NT2/D1 (cell line): ENCODE measurements around the gene RAPGEF4.

Experiments used
- DNase-seq: peaks from one replicate; pipeline ENCODE4 v3.0.0-alpha.2; 2011; ENCODE audit warnings: low read depth, low spot score
- H3K27me3 ChIP-seq: 2 replicates; pipeline ENCODE4 v1.6.0; 2011; ENCODE audit warnings: mild to moderate bottlenecking; ENCODE audit not compliant: insufficient read length, insufficient read depth
- H3K36me3 ChIP-seq: 2 replicates; pipeline ENCODE4 v1.6.1; 2011; ENCODE audit warnings: mild to moderate bottlenecking, low read length, mixed read lengths; ENCODE audit not compliant: insufficient read depth, insufficient read length
- H3K4me1 ChIP-seq: 2 replicates; pipeline ENCODE4 v1.5.1; 2011; ENCODE audit not compliant: insufficient read depth, insufficient read length
- H3K4me3 ChIP-seq: 2 replicates; pipeline ENCODE4 v1.5.1; 2011; ENCODE audit warnings: low read depth; ENCODE audit not compliant: insufficient read length
- H3K9ac ChIP-seq: 2 replicates; pipeline ENCODE4 v1.6.0; 2011; ENCODE audit warnings: low read depth; ENCODE audit not compliant: insufficient read length
- H3K9me3 ChIP-seq: 2 replicates; pipeline ENCODE4 v1.5.1; 2011; ENCODE audit warnings: mild to moderate bottlenecking, low read length; ENCODE audit not compliant: insufficient read depth
- SUZ12 ChIP-seq: IDR thresholded peaks from 2 replicates; pipeline ENCODE4 v1.6.1; 2011; ENCODE audit not compliant: insufficient read length, insufficient read depth; ENCODE audit errors: extremely low read depth
- YY1 ChIP-seq: IDR thresholded peaks from 2 replicates; pipeline ENCODE4 v1.6.1; 2011; ENCODE audit not compliant: insufficient read length, insufficient read depth
- ZNF274 ChIP-seq: IDR thresholded peaks from 2 replicates; pipeline ENCODE4 v1.6.1; 2011; ENCODE audit warnings: mild to moderate bottlenecking, low read depth, low read length

RAPGEF4 gene

DNA sequence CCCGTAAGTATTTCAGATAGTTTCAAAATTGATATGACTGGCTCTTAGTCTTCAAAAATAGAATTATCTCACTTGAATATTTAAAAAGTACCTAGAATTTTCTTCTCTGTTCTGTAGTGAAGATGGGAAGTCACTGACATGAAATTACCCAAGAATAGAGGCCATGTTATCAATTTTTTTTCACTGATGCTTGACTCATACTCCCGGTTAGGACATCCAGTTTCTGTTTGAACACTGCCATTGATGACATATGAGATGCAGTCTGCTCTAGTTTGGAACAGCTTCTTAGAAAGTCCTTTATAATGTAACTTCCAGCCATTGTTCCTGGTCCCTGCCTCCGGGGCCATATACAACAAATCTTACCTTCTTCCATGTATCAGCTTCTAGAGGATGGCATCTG, 366.0 kb downstream of the RAPGEF4 start:
- no peak for DNase-seq
- no peak overlapping the region for H3K9ac ChIP-seq
- TF ChIP-seq ZNF274 (no peak), SUZ12 (no peak), YY1 (no peak)
- peaks cover 8% of the 10 kb centered on the region for H3K36me3 ChIP-seq
- H3K4me3 ChIP-seq: no peak overlapping the region
- H3K27me3 ChIP-seq: no peaks in the 10 kb centered on the region
- H3K9me3 ChIP-seq: no peaks in the 10 kb centered on the region
- no peaks in the 10 kb centered on the region for H3K4me1 ChIP-seq
